ENCODE data around the gene TENM3. TPM values are rescaled to one million over a fixed set of nuclear protein-coding genes. Genes with fewer than 3 reads are reported as not detected.

TENM3 gene
- total RNA-seq, 1 donor from 2014 or later, result 28.1 TPM

DNA sequence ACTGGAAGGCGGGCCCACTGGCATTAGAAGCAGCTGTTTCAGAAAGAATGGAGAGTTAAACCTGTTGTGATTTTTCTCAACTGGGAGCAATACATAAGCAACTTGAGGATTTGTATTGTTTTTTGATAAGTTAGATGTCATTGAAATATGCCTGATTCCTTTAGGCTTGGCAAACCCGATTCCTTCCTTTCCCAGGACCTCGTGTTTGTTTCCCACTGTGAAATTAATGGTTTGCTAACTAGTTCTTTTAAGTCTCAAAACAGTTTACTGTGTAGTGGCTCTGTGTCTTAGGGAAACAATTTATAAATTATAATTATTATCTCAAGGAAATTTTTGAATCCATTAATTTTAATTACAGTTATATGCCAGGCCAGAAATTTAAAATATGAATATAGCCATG is 456.0 kb downstream of the TENM3 start:
- DNase-seq, result no peak

DNA sequence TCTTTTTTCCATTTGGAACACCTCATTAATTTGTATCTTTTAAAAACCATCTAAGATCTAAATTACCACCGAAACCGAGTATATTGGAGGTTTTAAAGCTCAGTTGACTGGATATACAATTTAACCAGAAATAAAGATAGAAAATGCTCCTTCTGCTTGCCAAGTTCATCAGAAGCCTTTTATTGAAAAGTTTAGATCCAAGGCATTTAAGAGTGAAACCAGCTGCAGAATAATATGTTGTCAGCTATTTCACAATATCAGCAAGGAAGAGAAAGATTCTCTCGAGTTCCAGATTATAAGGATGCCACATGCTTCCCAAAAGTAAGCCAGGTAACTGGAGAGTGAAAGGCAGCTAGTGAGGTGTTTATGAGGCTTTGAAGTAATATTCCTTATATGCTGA is 456.6 kb downstream of the TENM3 start:
- no peak for DNase-seq

GRCh38 chr4:182700362-182701160 is 457.4 kb downstream of the TENM3 start:
- no peak for DNase-seq

- DNase-seq, result no peak
These were observed 460.9 kb downstream of the TENM3 start for GRCh38 chr4:182704077-182704476.

- DNase-seq, result no peak
These were observed 461.7 kb downstream of the TENM3 start for GRCh38 chr4:182704948-182705347.

GRCh38 chr4:182705389-182705788 is 462.2 kb downstream of the TENM3 start:
- no peak for DNase-seq

- no peak for DNase-seq
These were observed 468.0 kb downstream of the TENM3 start for GRCh38 chr4:182711211-182711610.

- no peak for DNase-seq
These were observed 472.3 kb downstream of the TENM3 start for GRCh38 chr4:182715548-182715947.

DNA sequence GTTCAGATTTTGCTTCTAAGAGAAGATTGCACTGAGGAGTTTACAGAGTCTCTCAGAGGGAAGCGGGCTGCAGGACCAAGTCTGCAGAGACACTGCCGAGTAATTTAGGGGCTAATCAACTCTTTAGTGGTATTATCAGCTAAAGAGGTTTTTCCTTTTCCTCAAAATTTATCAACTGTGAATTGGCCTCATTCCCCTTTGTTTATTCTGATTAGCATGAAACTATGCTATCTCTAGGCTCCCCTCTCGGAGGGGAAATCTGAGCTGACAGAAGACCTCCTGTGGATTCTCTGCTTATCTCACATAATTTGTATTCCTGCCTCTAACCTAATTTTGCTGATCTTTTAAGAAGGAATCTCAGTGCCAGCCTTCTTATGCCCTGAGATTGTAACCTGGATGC is 473.0 kb downstream of the TENM3 start:
- no peak for DNase-seq

DNA sequence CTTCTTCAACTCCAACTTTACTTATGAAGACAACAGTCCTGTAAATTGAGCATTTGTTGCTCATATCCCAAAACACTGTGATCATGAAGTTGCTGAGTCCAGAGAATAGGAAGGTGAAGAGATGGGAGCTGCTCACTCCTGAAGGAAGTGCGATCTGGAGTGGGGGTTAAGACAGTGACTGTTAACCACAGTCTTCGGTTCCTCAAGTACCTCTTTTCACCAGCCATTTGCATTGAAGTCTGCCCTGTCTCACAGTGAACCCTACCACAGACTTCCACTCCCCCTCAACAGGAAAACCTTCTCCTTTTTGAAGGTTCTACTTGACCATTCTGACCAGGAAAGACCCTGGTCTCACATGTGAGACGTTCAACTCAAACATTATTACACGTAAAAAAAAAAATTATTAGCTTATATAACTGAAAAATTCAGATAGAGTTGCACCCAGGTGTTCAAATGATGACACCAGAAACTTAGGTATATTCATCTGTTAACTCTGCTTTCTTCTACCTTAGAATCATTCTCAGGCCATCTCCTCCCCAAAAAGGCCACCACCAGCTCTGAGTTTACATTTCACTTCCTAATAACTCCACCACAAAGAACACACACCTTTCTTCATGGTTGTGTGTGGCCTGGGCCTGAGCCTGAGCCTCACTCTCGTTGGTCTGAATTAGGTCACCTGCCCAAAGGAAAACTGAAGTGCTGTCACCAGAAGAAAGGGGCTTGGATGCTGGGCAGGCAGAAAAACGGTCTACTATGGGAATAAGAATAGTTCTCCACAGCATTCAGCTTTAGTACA is 474.8 kb downstream of the TENM3 start:
- DNase-seq, result no peak

DNA sequence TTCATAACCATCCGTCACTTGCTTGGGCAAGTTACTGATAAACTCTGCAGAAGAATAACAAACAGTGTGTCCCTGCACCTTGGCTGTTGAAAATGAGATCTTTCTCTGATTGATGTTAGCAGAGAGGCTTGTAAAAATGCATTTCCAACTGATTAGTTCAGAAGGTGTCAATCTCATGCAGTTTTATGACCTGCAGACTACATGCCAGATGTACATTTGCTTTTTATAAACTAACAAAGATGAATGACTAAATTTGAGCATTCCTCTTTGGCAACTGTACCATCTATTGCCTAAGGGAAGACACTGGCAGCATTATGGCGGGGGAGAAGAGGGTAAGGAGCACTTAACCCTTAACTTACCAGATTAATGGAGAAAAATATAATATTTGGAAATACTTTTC is 481.2 kb downstream of the TENM3 start:
- no peak for DNase-seq

DNA sequence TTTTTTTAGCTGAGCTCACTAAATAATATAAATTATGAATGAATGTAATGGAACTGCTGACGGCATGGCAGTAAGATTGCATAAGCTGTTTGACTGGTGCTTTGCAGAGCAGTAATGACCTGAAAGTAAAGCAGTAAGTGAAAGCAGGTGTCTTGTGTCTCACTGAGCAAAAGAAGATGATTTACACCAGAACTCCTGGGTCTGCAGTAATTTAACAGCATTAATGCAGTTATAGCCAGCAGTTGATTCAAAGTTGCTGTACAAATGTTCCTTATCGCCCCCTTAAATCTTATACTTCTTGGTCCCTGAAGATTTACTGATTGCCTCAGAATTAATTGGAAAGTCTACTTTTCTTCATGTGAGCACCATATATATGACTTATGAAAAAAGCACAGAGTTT is 486.3 kb downstream of the TENM3 start:
- no peak for DNase-seq

DNA sequence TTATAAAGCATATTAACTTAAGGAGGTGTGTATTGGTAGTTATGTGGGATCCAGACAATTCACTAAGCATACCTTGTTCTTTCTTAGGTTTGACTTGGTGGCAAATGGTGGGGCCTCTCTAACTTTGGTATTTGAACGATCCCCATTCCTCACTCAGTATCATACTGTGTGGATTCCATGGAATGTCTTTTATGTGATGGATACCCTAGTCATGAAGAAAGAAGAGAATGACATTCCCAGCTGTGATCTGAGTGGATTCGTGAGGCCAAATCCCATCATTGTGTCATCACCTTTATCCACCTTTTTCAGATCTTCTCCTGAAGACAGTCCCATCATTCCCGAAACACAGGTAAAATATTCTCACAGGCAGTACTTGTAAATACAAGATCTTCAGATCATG is 487.6 kb downstream of the TENM3 start:
- DNase-seq, result no peak

GRCh38 chr4:182736207-182736606 is 493.0 kb downstream of the TENM3 start:
- DNase-seq, result no peak

DNA sequence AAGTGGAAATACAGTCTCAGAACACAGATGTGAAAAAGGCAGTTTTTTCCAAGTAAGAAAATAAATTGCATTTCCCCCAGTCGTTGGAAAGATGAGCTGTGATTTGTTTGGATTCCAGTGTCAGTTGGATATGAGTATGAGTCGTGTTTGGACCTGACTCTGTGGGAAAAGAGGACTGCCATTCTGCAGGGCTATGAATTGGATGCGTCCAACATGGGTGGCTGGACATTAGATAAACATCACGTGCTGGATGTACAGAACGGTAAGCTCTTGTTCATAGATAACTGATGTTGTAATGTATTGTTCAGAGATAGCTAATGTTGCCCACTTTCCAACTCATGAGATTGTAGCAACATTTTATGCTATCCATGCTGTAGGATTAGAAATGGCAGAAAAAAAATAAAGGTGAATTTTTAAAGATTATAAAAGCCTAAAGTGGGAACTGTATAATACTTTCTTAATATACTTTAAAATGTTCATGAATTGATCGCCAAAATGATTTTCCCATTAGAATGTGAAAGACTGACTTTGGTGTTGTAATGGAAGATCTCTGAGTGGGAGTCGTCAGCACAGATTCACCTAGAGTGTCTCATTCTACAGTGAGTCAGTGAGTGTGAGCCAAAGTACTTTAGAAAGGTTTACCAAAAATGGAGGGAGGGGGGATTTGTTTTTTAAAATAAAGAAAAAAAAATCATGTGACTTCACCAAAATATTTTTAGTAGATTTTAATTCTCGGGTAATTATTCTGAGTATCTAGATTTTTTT is 495.3 kb downstream of the TENM3 start:
- no peak for DNase-seq

- no peak for DNase-seq
These were observed 497.1 kb downstream of the TENM3 start for GRCh38 chr4:182740256-182740655.

- no peak for DNase-seq
These were observed 497.9 kb downstream of the TENM3 start for GRCh38 chr4:182741054-182741453.

GRCh38 chr4:182741914-182742313 is 498.7 kb downstream of the TENM3 start:
- DNase-seq, result no peak

DNA sequence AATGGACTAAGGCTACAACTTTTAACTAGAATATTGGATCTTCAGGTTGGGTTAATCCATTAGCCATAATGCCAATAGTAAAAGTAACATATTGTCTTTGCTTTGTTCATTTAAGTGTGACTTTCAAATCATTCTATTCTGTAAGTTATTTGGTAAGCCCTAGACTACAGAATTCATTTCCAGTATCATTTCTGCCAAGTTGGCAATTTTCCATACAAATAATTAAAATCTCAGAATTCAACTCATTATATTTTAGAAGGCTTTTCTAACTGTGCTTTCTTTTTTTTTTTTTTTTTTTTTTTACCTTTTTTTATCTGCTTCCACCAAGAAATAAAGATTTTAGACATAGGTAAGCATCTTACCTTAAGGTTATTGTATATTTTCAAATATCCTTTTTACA is 500.6 kb downstream of the TENM3 start:
- no peak for DNase-seq

DNA sequence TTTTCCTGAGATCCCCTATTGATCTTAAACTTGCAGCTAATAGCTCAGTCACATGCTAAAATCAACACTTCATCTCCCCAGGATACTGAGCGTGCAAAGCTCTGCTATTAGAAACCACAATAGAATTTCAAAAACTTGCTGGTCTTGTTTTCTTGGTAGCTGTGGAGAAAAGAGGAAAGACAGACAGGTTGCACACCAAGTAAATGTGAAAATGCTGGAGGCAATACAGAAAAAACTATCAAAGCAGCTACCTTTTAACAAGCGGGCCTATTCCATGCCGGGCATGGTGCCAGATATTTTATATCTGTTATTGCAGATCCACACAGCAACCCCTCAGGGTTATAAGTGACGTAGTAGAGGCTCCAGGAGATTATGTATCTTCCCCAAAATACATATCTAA is 502.0 kb downstream of the TENM3 start:
- DNase-seq, result peak; percentile 37

- peak; percentile 50 for DNase-seq
These were observed 503.7 kb downstream of the TENM3 start for GRCh38 chr4:182746876-182747275.

- no peak for DNase-seq
These were observed 505.1 kb downstream of the TENM3 start for GRCh38 chr4:182748283-182748682.

- DNase-seq, result peak; percentile 66
These were observed 505.7 kb downstream of the TENM3 start for GRCh38 chr4:182748949-182749348.

All from dermis blood vessel endothelial cell (primary cell).